Endothelial cell of umbilical vein (primary cell): ENCODE data around the gene CCDC106. TPM values are rescaled to one million over a fixed set of nuclear protein-coding genes. Genes with fewer than 3 reads are reported as not detected.

ENCODE experiments used
- BruUV-seq: library from RNA; stranded (reverse); fragments of 400-500 nt; replicated peaks from 2 replicates; lab custom pipeline; 2021; lab: Mats Ljungman, UMichigan
- CTCF ChIA-PET: fragments of 300-600, 350-600 bp; sonication (Branson Sonifier 250); formaldehyde crosslinking; loops from one replicate; lab custom pipeline; 2021; ENCODE audit warnings: antibody characterized with exemption, inconsistent platforms; lab: Charles Lee
- POLR2A ChIA-PET: fragments of 300-600, 350-600 bp; sonication (Branson Sonifier 250); formaldehyde crosslinking; loops from one replicate; lab custom pipeline; 2021; ENCODE audit warnings: antibody characterized with exemption, inconsistent platforms; lab: Charles Lee
- DNase-seq: peaks from one replicate; pipeline ENCODE4 v3.0.0-alpha.2; 2011; ENCODE audit warnings: low read depth, low spot score
- FAIRE-seq: peaks from 2 replicates; lab custom pipeline; 2011; peaks lifted over from hg19 to GRCh38; lab: Jason Lieb, UNC
- H2AFZ ChIP-seq: 2 replicates; pipeline ENCODE4 v1.6.0; 2012; ENCODE audit warnings: low read depth, low read length, control low read depth, inconsistent platforms
- H3K27ac ChIP-seq: 2 replicates; pipeline ENCODE4 v1.5.1; 2011; ENCODE audit warnings: low read depth, mild to moderate bottlenecking, control low read depth, low read length, moderate library complexity; ENCODE audit not compliant: insufficient read depth
- H3K27me3 ChIP-seq, 2 experiments: 2 replicates each; pipeline versions ENCODE4 v1.6.0 to v1.6.1; 2011; ENCODE audit warnings: low read length in 2 of 2, mixed read lengths in 1 of 2; ENCODE audit not compliant: control insufficient read depth in 2 of 2, insufficient read depth in 2 of 2
- H3K36me3 ChIP-seq, 2 experiments: 2 replicates in 1 of 2; 3 replicates in 1 of 2; pipeline ENCODE4 v1.5.1; 2011; ENCODE audit warnings: low read length in 2 of 2, mild to moderate bottlenecking in 1 of 2, moderate library complexity in 1 of 2; ENCODE audit not compliant: control insufficient read depth in 2 of 2, insufficient read depth in 2 of 2; ENCODE audit errors: extremely low read depth in 1 of 2
- H3K4me1 ChIP-seq: 3 replicates; pipeline ENCODE4 v1.5.1; 2011; ENCODE audit warnings: mild to moderate bottlenecking, low read length; ENCODE audit not compliant: control insufficient read depth, insufficient read depth; ENCODE audit errors: extremely low read depth
- H3K4me2 ChIP-seq: 2 replicates; pipeline ENCODE4 v1.6.1; 2011; ENCODE audit warnings: low read length, control low read depth, mixed read lengths; ENCODE audit not compliant: insufficient read depth
- H3K4me3 ChIP-seq, 3 experiments: fragments of 200-600 bp in 1 of 3; sonication (generic), shearing (Covaris generic) in 1 of 3; replicated peaks in 1 of 3; 2 replicates each; pipeline ENCODE4 v1.5.1; 2011 to 2016; ENCODE audit warnings: control low read depth in 3 of 3, low read length in 3 of 3, mild to moderate bottlenecking in 2 of 3, inconsistent platforms in 1 of 3, low read depth in 1 of 3, moderate library complexity in 1 of 3; ENCODE audit not compliant: insufficient read depth in 1 of 3
- H3K79me2 ChIP-seq: 2 replicates; pipeline ENCODE4 v1.6.0; 2012; ENCODE audit warnings: low read length, inconsistent platforms; ENCODE audit not compliant: control insufficient read depth, insufficient read depth
- H3K9ac ChIP-seq: replicated peaks from 2 replicates; pipeline ENCODE3; 2011; ENCODE audit warnings: low read length, control low read depth; ENCODE audit not compliant: insufficient read depth; ENCODE audit errors: extremely low read depth
- H3K9me1 ChIP-seq: replicated peaks from 3 replicates; pipeline ENCODE4 v1.6.0; 2011; ENCODE audit warnings: mild to moderate bottlenecking, low read length; ENCODE audit not compliant: control insufficient read depth, insufficient read depth; ENCODE audit errors: extremely low read depth
- H3K9me3 ChIP-seq: replicated peaks from 2 replicates; pipeline ENCODE4 v1.5.1; 2012; ENCODE audit warnings: low read length, inconsistent platforms; ENCODE audit not compliant: control insufficient read depth, insufficient read depth
- H4K20me1 ChIP-seq: replicated peaks from 2 replicates; pipeline ENCODE3; 2011; ENCODE audit warnings: mild to moderate bottlenecking, low read length; ENCODE audit not compliant: control insufficient read depth, insufficient read depth; ENCODE audit errors: extremely low read depth
- EZH2 ChIP-seq: IDR thresholded peaks from 2 replicates; pipeline ENCODE4 v1.6.1; 2012; ENCODE audit warnings: borderline replicate concordance, low read depth, mild to moderate bottlenecking, moderate library complexity, low read length, inconsistent platforms; ENCODE audit not compliant: severe bottlenecking
- FOS ChIP-seq: IDR thresholded peaks from 2 replicates; pipeline ENCODE4 v1.6.1; 2011; ENCODE audit warnings: mild to moderate bottlenecking, low read length, moderate library complexity, borderline replicate concordance; ENCODE audit not compliant: insufficient read depth
- GATA2 ChIP-seq: IDR thresholded peaks from 2 replicates; pipeline ENCODE4 v1.7.0; 2011; ENCODE audit warnings: low read depth, mild to moderate bottlenecking, moderate library complexity, mixed read lengths, low read length; ENCODE audit not compliant: insufficient read length, insufficient read depth
- JUN ChIP-seq: IDR thresholded peaks from 2 replicates; pipeline ENCODE4 v1.6.1; 2011; ENCODE audit warnings: borderline replicate concordance, low read depth; ENCODE audit not compliant: insufficient read length, insufficient read depth
- POLR2AphosphoS5 ChIP-seq: IDR thresholded peaks from 2 replicates; pipeline ENCODE4 v1.6.1; 2012; ENCODE audit warnings: low read depth, mild to moderate bottlenecking, control low read depth, low read length, moderate library complexity; ENCODE audit not compliant: insufficient read depth
- dilution Hi-C: fragments of 300-500 bp; cut with MboI; formaldehyde crosslinking; loops from one replicate; pipeline ENCODE4 v1.15.0; 2019; ENCODE audit warnings: low sequenced_read_pairs; ENCODE audit not compliant: extremely low pct_ligation_motif_present
- intact Hi-C: fragments of 100-400 bp; cut with micrococcal nuclease; formaldehyde crosslinking; loops from one replicate; pipeline ENCODE4 v1.10.0; 2022
- polyA plus RNA-seq, 4 experiments: library from polyadenylated mRNA; depleted of rRNA in 3 of 4; stranded (reverse) in 3 of 4; unstranded in 1 of 4; fragments of >200 nt; gene quantifications; 2 replicates each; pipeline versions ENCODE4 v1.2.1 to v1.2.3, GENCODE V29; 2011 to 2012; ENCODE audit warnings: missing spikeins in 1 of 4
- total RNA-seq: library from RNA; stranded (reverse); gene quantifications from 2 replicates; pipeline ENCODE4 v1.2.3, GENCODE V29; 2021
- TF ChIP-seq, protein P1 (sequence below): IDR thresholded peaks from 2 replicates; pipeline ENCODE4 v1.6.1; 2011; ENCODE audit not compliant: insufficient read depth, insufficient read length
- TF ChIP-seq, protein P2 (sequence below), 2 donors: IDR thresholded peaks; 1 replicate in 1 of 2; 2 replicates in 1 of 2; pipeline ENCODE4 v1.5.1; 2011; ENCODE audit warnings: low read length in 2 of 2, mild to moderate bottlenecking in 2 of 2, moderate library complexity in 2 of 2, control low read depth in 1 of 2, inconsistent platforms in 1 of 2, low read depth in 1 of 2; ENCODE audit not compliant: insufficient read depth in 1 of 2; ENCODE audit errors: extremely low read depth in 1 of 2

CCDC106 gene
- total and polyA plus RNA-seq, 2 donors (not counting 3 experiments of a cell fraction or from before 2014, with no cell fraction given) = 11.8 to 12.0 TPM

DNA sequence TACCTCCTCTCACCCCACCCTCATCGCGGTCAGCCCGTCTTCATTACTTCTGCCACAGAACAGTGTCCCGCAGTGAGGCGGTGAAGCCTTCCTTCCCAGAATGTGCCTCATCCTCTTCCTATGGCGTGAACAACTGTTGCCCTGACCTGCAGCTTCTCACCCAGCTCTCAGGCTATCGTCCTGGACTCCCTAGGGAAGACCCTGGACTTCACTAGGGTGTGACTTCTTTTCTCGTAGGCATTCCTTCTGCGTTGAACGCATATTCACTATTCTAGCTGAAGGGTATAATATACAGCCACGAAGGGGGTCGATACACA is 41.6 kb upstream of the CCDC106 start:
- CTCF ChIA-PET = interaction anchor here (0.7 to 3.8 kb wide), 28 partner anchors 11 to 465 kb away, joined by 3 to 40 read pairs (median 6); partner anchors contain the start of genes ZNF628 and ZNF784
- TF ChIP-seq JUN (no peak), POLR2AphosphoS5 (no peak), GATA2 (no peak), FOS (no peak)
- TF ChIP-seq, protein P1, sequence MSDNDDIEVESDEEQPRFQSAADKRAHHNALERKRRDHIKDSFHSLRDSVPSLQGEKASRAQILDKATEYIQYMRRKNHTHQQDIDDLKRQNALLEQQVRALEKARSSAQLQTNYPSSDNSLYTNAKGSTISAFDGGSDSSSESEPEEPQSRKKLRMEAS = no peak
- intact Hi-C loops = loop anchor here (1.0 to 10.0 kb wide), 4 partner anchors 89 to 352 kb away; partner anchors contain the start of genes C19orf85, ISOC2, PPP6R1 and RPL28
- no peaks in the 10 kb centered on the region for H3K9me1 ChIP-seq
- peaks cover 13% of the 10 kb centered on the region for H3K4me1 ChIP-seq
- peak overlapping the region; percentile 59 for H3K4me2 ChIP-seq
- DNase-seq = no peak
- TSS peak; percentile 38 for BruUV-seq
- no peak overlapping the region for H3K27ac ChIP-seq
- H3K9me3 ChIP-seq = no peaks in the 10 kb centered on the region
- POLR2A ChIA-PET = interaction anchor here (1.0 to 1.6 kb wide), 2 partner anchors 11 to 48 kb away, joined by 3 to 5 read pairs; no protein-coding TSS in a partner anchor
- no peak overlapping the region for H3K9ac ChIP-seq
- dilution Hi-C loops = loop anchor here (10.0 kb wide), 1 partner anchor 92 kb away; no protein-coding TSS in a partner anchor
- no peaks in the 10 kb centered on the region for H3K27me3 ChIP-seq
- no peak for FAIRE-seq
- no peaks in the 10 kb centered on the region for H4K20me1 ChIP-seq
- H3K79me2 ChIP-seq = peaks cover 25% of the 10 kb centered on the region
- H3K4me3 ChIP-seq = peak overlapping the region in 2 of 3 experiments; percentile 25 to 96
- no peak overlapping the region for H2AFZ ChIP-seq
- peaks cover 0 to 5% of the 10 kb centered on the region in 2 experiments for H3K36me3 ChIP-seq

DNA sequence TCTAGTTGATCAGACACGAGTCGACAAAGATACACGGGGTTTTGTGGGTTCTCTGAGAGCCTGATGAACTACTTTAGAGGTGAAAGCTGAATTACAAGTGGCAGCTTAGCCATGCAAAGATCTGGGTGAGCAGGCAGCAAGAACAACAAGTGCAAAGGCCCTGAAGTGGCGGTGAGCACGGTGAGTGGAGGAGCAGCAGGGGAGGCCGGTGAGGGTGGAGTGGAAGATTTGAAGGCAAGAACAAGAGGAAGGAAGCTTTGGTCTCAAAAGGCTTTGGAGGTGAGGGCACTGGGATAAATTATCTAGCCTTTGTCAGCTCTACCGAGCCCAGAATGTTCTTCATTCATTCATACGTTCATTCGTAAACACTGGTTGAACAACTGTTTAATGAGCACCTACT is 41.2 kb upstream of the CCDC106 start:
- FAIRE-seq (no peak), DNase-seq (no peak)
- Histone ChIP-seq H3K27ac (no peak overlapping the region), H3K4me1 (peaks cover 13% of the 10 kb centered on the region), H3K4me3 (peak overlapping the region in 1 of 3 experiments; percentile 25), H3K9ac (no peak overlapping the region), H3K9me1 (no peaks in the 10 kb centered on the region), H4K20me1 (no peaks in the 10 kb centered on the region), H3K9me3 (no peaks in the 10 kb centered on the region), H3K36me3 (peaks cover 0 to 5% of the 10 kb centered on the region in 2 experiments), H3K4me2 (peak overlapping the region; percentile 59), H2AFZ (no peak overlapping the region), H3K79me2 (peaks cover 26% of the 10 kb centered on the region), H3K27me3 (no peaks in the 10 kb centered on the region)
- CTCF ChIA-PET = interaction anchor here (0.7 to 3.8 kb wide), 28 partner anchors 11 to 466 kb away, joined by 3 to 40 read pairs (median 6); partner anchors contain the start of genes ZNF628 and ZNF784
- dilution Hi-C loops (loop anchor here (10.0 kb wide), 1 partner anchor 92 kb away; no protein-coding TSS in a partner anchor), intact Hi-C loops (loop anchor here (1.0 to 10.0 kb wide), 4 partner anchors 90 to 352 kb away; partner anchors contain the start of genes C19orf85, ISOC2, PPP6R1 and RPL28)
- BruUV-seq = no TSS peak
- TF ChIP-seq GATA2 (no peak), EZH2 (no peak), POLR2AphosphoS5 (no peak), FOS (no peak)
- TF ChIP-seq, protein P2, sequence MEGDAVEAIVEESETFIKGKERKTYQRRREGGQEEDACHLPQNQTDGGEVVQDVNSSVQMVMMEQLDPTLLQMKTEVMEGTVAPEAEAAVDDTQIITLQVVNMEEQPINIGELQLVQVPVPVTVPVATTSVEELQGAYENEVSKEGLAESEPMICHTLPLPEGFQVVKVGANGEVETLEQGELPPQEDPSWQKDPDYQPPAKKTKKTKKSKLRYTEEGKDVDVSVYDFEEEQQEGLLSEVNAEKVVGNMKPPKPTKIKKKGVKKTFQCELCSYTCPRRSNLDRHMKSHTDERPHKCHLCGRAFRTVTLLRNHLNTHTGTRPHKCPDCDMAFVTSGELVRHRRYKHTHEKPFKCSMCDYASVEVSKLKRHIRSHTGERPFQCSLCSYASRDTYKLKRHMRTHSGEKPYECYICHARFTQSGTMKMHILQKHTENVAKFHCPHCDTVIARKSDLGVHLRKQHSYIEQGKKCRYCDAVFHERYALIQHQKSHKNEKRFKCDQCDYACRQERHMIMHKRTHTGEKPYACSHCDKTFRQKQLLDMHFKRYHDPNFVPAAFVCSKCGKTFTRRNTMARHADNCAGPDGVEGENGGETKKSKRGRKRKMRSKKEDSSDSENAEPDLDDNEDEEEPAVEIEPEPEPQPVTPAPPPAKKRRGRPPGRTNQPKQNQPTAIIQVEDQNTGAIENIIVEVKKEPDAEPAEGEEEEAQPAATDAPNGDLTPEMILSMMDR (IDR thresholded peaks at IDR 0.05; ENCODE audit: extremely low read depth in 1 of 2, insufficient read depth in 1 of 2, low read depth in 1 of 2, low read length in 2 of 2) = no peak
- POLR2A ChIA-PET = no interaction called here
